VCaP (cell line): ENCODE results near the gene SLC47A2.

ENCODE experiments used
- H3K27ac ChIP-seq: fragments of 450-650 bp; 2 replicates; pipeline ENCODE4 v1.5.1; 2017
- TF ChIP-seq, protein P1 (sequence below): fragments of 450-650 bp; conservative IDR thresholded peaks from 2 replicates; pipeline ENCODE4 v1.5.1; 2017; ENCODE audit warnings: mild to moderate bottlenecking, moderate library complexity

SLC47A2 gene

GRCh38 chr17:19647697-19648474, 68.5 kb downstream of the SLC47A2 start:
- H3K27ac ChIP-seq: peak overlapping the region; percentile 90

DNA sequence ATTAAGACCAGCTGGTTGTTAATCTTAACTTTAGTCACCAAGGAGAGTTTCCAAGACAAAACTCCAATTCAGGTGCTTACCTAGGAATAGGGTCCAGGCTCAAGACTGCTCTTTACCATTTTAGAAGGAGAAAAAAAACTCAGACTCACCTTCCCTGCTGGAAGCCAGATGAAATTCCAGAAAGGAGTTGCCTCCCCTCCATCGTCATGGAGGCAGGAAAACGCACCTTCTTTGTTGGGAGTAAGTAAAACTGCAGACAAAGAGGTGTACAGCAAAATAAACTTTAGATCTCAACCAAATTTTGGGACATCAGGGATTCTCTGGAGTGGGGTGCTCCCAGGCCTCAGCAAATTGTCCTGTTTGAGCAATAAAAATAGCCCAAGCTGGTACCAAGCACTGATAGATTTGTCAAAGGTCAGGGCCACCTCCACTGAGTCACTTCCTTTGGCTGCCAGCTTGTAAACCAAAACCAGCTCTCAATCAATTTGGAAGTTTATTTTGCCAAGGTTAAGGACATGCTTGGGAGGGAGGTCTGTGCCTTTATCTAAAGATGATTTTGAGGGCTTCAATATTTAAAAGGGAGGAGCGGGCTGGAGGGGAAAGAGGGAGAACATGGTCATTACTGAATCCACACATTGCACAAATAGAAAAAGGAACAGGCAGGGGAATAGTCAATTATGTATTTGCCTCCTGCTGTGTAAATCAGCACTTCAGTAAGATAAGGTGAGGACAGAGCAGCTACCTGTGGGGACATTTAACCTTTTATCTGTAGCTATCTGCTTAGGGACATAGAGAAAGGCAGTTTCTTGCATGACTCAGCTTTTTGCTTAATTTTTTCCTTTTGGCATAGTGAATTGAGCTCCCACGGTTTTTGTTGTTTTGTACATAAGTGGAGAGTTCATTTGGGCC, 69.3 kb downstream of the SLC47A2 start:
- H3K27ac ChIP-seq: peak overlapping the region; percentile 90
- TF ChIP-seq, protein P1, sequence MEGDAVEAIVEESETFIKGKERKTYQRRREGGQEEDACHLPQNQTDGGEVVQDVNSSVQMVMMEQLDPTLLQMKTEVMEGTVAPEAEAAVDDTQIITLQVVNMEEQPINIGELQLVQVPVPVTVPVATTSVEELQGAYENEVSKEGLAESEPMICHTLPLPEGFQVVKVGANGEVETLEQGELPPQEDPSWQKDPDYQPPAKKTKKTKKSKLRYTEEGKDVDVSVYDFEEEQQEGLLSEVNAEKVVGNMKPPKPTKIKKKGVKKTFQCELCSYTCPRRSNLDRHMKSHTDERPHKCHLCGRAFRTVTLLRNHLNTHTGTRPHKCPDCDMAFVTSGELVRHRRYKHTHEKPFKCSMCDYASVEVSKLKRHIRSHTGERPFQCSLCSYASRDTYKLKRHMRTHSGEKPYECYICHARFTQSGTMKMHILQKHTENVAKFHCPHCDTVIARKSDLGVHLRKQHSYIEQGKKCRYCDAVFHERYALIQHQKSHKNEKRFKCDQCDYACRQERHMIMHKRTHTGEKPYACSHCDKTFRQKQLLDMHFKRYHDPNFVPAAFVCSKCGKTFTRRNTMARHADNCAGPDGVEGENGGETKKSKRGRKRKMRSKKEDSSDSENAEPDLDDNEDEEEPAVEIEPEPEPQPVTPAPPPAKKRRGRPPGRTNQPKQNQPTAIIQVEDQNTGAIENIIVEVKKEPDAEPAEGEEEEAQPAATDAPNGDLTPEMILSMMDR: no peak

More at GRCh38 chr17:19647697-19648474, 68.5 kb downstream of the SLC47A2 start:
- TF ChIP-seq, protein P1: no peak

- H3K27ac ChIP-seq: no peak overlapping the region
- TF ChIP-seq, protein P1: peak; percentile 27
These were observed 70.6 kb downstream of the SLC47A2 start for GRCh38 chr17:19645734-19646201.

- H3K27ac ChIP-seq: peak overlapping the region; percentile 11
- TF ChIP-seq, protein P1: no peak
These were observed 71.7 kb downstream of the SLC47A2 start for GRCh38 chr17:19644493-19645210.

DNA sequence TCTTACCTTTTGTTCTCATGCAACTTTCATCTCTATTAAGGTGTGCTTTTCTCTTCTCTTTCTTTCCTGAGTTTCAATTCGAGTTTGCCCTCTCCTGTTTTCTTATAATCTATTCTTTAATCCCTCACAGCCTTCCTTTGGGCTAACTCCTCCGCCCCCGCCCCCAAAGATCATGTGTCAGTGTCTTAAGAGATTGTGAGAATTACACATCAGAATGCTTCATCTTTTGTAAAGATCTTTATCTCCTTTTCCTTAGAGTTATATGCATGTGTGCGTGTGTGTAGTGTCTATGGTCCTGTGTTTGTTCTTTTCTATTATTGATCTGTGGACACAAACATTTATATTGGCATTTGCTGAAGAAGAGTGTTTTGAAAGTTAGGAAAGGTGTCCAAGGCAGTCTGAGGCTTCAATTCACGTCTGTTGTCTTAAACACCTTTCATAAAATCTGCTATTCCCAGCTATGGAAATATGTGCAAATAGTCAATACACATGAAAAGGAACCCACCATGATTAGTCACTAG, 74.0 kb downstream of the SLC47A2 start:
- TF ChIP-seq, protein P1: no peak
- peak overlapping the region; percentile 33 for H3K27ac ChIP-seq

GRCh38 chr17:19641687-19642372, 74.6 kb downstream of the SLC47A2 start:
- peak overlapping the region; percentile 33 for H3K27ac ChIP-seq
- TF ChIP-seq, protein P1: no peak
